HG03378 (cell line): ENCODE data around the gene OR4D1.

Experiments
- ATAC-seq: cut with Tn5 transposase; IDR thresholded peaks from one replicate; pipeline ENCODE4 v1.9.1; 2021; ENCODE audit warnings: mild to moderate bottlenecking, moderate library complexity; ENCODE audit not compliant: unreplicated experiment

The OR4D1 gene

DNA sequence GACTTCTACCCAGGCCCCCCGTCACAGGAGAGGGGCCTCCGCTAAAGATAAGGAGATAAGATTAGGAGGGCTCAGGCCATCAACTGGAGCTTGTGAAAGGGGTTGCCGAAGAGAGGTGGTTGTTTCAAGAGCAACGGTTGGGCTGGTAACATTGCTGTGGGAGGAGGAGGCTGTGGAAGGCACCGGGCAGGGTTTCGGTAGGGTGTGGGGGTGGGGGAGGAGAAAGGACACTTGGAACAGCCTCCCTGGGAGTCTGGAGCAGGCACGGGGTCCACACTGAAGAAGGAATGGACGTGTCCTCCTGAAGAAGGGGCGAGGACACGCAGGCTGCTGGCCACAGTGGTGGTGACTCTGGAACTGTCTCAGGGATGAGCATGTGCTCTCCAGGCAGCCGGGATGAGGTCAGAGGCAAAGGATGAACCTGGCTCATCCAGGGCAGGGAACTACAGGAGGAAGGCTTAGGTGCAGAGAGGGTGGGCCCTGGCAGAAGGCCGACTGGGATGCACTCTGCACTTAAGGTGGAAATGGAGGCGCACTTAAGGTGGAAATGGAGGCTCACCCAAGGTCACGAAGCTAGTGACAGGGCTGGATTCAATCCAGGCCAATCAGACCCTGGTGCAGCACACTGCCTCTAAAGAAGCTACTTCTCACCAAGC lies 43.2 kb downstream of the OR4D1 start:
- ATAC-seq = no peak

DNA sequence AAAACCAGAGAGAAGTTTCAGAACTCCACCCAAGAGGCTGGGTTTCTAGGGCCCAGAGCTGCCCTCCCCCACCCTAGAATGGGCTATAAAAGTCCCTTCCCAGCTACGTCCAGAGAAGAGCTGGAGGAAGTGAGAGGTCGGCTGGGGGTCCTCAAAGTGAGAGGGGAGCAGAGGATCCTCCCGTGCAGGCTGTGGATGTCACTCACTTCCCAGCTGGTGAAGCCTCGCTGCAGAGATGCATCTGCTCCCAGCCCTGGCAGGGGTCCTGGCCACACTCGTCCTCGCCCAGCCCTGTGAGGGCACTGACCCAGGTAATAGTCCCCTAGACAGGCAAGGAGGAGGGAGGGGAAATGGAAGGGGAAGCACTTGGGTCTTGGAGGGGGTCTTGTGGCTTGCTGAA lies 44.4 kb downstream of the OR4D1 start, which contains the start of gene EPX:
TSS of gene EPX (plus strand) at position 115 of the 400 bp plus-strand sequence. CDS start at position 236, 121 bp downstream.
- ATAC-seq = no peak

DNA sequence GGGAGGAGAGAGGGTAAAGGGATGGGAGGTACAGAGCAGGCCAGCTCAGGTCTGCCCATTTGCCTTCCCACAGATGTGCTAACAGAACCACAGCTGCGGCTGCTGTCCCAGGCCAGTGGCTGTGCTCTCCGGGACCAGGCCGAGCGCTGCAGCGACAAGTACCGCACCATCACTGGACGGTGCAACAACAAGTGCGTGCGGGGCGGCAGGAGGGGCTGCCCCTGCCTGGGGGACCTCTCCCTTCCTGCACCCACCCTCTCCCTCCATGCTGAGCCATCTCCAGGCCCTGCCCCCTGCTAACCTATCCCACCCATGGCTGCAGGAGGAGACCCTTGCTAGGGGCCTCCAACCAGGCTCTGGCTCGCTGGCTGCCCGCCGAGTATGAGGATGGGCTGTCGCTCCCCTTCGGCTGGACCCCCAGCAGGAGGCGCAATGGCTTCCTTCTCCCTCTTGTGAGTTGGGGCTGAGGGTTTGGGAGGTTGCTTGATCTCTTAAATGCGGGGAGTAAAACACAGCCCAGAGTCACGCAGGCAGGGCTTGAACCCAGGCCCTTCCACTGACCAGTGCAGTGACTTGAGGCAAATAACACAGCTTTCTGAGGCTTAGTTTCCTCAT lies 45.6 kb downstream of the OR4D1 start:
- no peak for ATAC-seq

DNA sequence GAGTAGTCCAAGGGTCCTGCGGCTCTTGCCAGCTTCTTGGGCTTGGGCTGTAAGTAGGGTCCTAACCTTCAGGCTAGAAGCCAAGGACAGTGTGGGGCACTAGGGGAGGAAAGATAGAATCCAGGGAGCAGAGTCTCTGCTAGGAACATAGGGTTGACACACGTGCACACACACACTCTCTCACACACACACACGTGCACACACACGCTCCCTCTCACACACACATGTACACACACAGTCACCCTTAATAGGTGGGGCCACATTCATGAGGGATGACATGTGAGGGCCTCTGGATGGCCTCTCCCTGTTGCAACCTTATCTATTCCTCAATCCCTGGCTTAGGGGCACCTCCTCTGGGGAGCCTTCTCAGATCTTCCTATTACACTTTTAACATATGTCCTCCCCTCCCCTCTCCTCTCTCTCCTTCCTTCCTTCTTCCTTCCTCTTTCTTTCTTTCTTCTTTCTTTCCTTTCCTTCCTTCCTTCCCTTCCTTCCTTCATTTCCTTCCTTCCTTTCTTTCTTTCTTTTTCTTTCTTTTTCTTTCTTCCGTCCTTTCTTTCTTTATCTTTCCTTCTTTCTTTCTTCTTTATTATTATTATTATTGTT lies 47.4 kb downstream of the OR4D1 start:
- ATAC-seq = no peak

DNA sequence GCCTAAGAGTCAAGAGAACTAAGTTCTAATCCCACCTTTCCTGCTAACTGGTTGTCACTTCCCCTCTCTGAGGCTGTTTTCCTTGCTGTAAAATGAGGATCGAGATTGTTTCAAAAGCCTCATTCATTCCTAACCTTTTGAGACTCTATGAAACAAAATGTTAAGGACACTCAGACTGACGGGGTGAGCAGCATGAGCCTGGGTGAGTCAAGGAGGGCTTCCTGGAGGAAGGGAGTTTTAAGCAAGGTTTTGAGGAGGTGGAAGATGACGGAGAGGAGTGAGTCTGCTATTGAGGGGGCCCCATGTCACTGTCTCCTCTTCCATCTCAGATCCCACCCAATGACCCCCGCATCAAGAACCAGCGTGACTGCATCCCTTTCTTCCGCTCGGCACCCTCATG lies 48.4 kb downstream of the OR4D1 start:
- ATAC-seq = no peak

DNA sequence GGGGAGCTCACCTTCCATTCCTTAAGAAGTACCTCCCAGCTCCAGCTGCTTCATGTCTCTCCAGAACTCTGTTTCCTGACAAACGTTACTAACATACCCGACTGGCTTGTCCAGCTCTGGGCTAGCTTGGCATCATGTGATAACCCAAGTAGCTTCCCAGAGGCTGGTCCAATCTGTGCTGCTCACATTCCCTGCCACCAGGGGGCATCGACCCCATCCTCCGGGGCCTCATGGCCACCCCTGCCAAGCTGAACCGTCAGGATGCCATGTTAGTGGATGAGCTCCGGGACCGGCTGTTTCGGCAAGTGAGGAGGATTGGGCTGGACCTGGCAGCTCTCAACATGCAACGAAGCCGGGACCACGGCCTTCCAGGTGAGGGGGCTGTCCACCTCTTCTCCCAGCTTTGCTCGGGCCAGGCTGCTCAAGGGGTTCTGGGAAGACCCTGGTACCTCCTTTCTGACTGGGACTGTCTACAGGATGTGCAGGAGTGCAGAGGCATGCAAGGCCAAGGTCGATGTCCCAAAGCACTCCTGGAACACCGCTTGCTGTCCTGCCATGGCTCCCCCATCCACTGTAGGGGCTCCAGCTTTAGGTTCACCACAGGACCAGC lies 51.9 kb downstream of the OR4D1 start:
- ATAC-seq = no peak

DNA sequence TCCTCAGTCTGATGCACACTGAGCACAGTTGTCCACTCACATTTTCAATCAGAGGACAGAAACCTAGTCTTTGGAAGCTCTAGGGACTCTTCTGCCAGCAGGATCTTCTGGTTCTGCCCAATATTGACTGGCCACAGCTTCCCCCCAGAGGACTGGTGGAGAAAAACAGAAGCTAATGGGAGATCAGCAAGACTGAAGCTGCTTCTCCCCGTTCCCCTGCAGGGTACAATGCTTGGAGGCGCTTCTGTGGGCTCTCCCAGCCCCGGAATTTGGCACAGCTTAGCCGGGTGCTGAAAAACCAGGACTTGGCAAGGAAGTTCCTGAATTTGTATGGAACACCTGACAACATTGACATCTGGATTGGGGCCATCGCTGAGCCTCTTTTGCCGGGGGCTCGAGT lies 54.7 kb downstream of the OR4D1 start:
- ATAC-seq = no peak

DNA sequence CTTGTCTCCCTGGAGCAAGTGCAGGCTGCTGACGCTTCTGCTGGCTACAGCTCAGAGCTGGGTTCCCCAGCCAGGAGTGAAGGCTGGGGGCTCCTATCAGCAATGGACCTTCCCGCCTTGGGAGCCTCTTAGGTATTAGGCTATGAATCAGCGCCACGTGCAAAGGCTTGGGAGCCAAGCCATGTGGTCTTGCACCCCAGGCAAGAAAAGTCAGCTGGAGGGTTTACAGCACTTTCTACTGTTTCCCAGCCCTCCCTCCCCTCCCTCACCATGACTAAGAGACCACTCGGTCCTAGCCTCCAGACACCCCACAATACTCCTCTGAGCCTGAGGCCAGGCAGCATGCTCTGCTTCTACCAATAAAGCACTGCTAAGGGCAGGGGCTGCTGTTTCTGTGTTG lies 56.6 kb downstream of the OR4D1 start:
- ATAC-seq = no peak

DNA sequence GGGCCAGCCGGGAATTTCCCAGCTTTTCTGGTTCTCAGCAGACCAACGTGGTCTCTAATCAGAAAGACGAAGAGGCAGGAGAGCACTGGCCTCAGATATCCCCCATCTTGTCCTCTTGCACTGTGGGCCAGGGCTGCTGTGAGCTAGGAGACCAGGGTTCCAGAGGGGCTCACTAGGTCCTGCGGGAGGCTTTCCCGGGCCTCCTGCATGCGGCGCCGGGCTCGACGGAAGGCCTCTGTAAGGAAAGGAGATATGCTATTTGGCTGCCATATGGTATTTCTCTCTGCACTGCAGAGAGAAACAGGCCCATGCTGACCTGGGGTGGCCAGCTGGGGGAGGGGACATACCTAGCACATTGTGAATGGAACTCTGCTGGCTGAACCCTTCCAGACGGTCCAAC lies 57.8 kb downstream of the OR4D1 start:
- ATAC-seq = no peak

DNA sequence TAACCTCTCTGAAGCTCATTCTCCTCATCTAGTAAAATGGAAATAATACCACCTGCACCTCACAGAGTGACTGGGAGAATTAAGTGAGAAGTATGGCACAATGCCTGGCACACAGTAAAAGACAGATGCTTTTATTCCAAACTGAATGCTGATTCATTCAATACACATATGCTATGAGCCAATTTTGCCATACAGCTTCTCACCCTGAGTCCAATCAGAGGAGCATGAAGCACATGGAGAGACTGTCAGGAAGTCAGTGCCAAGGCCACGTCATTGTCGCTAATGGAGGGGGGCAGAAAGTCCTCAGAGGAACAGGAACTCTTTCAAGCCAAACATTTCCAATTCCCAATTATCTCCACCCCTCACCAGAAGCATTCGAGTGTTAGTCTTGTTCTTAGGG lies 59.3 kb downstream of the OR4D1 start:
- no peak for ATAC-seq

DNA sequence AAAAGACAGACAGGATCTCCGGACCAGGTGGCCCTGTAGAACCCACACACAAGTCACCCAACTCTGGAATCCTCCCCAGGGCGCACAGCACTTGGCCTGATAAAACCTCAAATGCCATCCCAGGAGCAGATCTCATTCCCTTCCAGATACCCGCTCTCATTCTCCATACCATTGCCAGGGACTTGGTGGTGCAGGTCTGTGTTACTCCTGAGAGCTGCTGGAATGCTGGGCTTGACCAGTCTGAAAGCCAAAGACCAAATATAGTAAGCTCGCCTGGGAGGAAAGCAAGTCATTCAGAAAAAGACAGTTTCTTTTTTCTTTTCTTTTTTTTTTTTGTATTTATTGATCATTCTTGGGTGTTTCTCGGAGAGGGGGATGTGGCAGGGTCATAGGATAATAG lies 60.2 kb downstream of the OR4D1 start:
- ATAC-seq = no peak
